Left lung (tissue), 10 donors: ENCODE results near the gene RERE. TPM values are rescaled to one million over a fixed set of nuclear protein-coding genes. Genes with fewer than 3 reads are reported as not detected.

ENCODE experiments used
- ATAC-seq: fragments of 200-7000 bp; cut with Tn5 transposase; one replicate; pipeline ENCODE4 v1.9.1; 2020; ENCODE audit warnings: moderate library complexity
- DNase-seq, 4 donors: peaks; one replicate each; pipeline ENCODE4 v3.0.0-alpha.2; 2013 to 2020
- H3K27ac ChIP-seq, 2 donors: fragments of 200-600 bp; sonication (generic) in 1 of 2; one replicate each; pipeline versions ENCODE4 v1.5.0 to v1.8.0; 2020 to 2021
- H3K27me3 ChIP-seq, 2 donors: fragments of 200-600 bp; sonication (generic) in 1 of 2; one replicate each; pipeline versions ENCODE4 v1.5.0 to v1.8.0; 2020 to 2021
- H3K36me3 ChIP-seq, 2 donors: fragments of 200-600 bp; sonication (generic) in 1 of 2; one replicate each; pipeline versions ENCODE4 v1.5.0 to v1.8.0; 2020 to 2021
- H3K4me1 ChIP-seq, 2 donors: fragments of 200-600 bp; one replicate each; pipeline ENCODE4 v1.8.0; 2021
- H3K4me3 ChIP-seq, 2 donors: fragments of 200-600 bp; sonication (generic) in 1 of 2; one replicate each; pipeline versions ENCODE4 v1.5.0 to v1.8.0; 2020 to 2021; ENCODE audit warnings: mild to moderate bottlenecking in 1 of 2
- H3K9me3 ChIP-seq, 2 donors: fragments of 200-600 bp; sonication (generic) in 1 of 2; one replicate each; pipeline versions ENCODE4 v1.5.0 to v1.8.0; 2020 to 2021
- intact Hi-C, 2 donors: fragments of 100-400 bp; cut with DNase I; formaldehyde crosslinking; loops; one replicate each; pipeline versions ENCODE4 v1.11.2 to v1.14.2; 2022
- polyA plus RNA-seq, 6 donors: library from polyadenylated mRNA; unstranded; fragments of 120-200 nt; gene quantifications; one replicate each; pipeline ENCODE4 v1.2.1, GENCODE V29; 2013; ENCODE audit not compliant: insufficient read length in 6 of 6
- total RNA-seq, 2 donors: library from RNA; stranded (reverse); fragmentation: NEBNext Ultra II Directional; extraction: Animal tissue kit (Norgen Biotek cat#: 25700); gene quantifications; one replicate each; pipeline ENCODE4 v1.2.1, GENCODE V29; 2021
- TF ChIP-seq, protein P1 (sequence below), 2 donors: fragments of 200-600 bp; sonication (generic) in 1 of 2; IDR thresholded peaks; one replicate each; pipeline versions ENCODE4 v1.5.0 to v1.8.0; 2021; ENCODE audit warnings: antibody characterized with exemption in 2 of 2
- donor health status: DM: no; HTN: yes; CAD: no.
- donor health status: DM: no; HTN: no; CAD: no.

Gene RERE
- total and polyA plus RNA-seq, 8 donors, result 73.3 to 135 (median 130) TPM

DNA sequence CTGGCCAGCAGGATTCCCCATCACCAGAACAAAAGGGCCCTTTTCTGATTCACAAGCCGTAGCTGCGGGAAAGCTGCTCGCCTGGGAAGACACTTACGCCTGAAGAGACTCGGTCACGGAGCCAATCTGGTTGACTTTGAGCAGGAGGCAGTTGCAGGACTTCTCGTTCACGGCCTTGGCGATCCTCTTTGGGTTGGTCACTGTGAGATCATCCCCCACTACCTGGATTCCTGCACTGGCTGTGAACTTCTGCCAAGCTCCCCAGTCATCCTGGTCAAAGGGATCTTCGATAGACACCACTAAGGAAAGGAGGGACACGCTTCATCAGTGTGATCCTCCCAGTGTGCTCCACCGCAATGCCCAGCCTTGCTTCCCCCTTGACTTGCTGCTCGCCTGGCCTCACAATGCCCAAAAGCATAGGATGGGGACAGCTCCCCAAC lies 46.4 kb upstream of the RERE start:
- H3K9me3 ChIP-seq, result no peaks in the 10 kb centered on the region
- TF ChIP-seq, protein P1, sequence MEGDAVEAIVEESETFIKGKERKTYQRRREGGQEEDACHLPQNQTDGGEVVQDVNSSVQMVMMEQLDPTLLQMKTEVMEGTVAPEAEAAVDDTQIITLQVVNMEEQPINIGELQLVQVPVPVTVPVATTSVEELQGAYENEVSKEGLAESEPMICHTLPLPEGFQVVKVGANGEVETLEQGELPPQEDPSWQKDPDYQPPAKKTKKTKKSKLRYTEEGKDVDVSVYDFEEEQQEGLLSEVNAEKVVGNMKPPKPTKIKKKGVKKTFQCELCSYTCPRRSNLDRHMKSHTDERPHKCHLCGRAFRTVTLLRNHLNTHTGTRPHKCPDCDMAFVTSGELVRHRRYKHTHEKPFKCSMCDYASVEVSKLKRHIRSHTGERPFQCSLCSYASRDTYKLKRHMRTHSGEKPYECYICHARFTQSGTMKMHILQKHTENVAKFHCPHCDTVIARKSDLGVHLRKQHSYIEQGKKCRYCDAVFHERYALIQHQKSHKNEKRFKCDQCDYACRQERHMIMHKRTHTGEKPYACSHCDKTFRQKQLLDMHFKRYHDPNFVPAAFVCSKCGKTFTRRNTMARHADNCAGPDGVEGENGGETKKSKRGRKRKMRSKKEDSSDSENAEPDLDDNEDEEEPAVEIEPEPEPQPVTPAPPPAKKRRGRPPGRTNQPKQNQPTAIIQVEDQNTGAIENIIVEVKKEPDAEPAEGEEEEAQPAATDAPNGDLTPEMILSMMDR (IDR thresholded peaks at IDR 0.05), result no peak
- H3K27me3 ChIP-seq, result no peaks in the 10 kb centered on the region
- no peak overlapping the region for H3K27ac ChIP-seq
- ATAC-seq (no peak), DNase-seq (peak in 1 of 4 donors; percentile 22)
- intact Hi-C loops, result no loop called here
- no peak overlapping the region for H3K4me3 ChIP-seq
- H3K4me1 ChIP-seq, result peaks cover 2 to 38% of the 10 kb centered on the region in 2 donors
- H3K36me3 ChIP-seq, result peaks cover 7 to 100% of the 10 kb centered on the region in 2 donors

DNA sequence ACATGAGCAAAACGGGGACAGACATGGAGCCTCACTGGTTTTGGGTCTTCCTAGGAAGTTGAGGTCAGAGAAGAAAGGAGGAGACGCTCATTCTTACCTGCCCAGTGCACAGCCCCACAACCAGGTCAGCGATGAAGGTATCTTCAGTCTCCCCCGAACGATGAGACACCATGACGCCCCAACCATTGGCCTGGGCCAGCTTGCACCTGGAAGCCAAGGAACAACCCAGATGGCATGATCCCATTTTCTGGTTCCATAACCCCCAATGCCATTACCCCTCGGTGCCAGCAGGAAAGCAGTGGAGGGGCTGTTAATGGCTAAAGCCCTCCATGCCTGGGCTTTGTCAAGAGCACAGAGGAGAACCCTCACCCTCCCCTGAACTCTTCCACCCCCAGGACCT lies 45.7 kb upstream of the RERE start:
- TF ChIP-seq, protein P1 (IDR thresholded peaks at IDR 0.05), result no peak
- Histone ChIP-seq H3K4me1 (peaks cover 3 to 45% of the 10 kb centered on the region in 2 donors), H3K36me3 (peaks cover 7 to 100% of the 10 kb centered on the region in 2 donors), H3K4me3 (no peak overlapping the region), H3K9me3 (no peaks in the 10 kb centered on the region), H3K27me3 (no peaks in the 10 kb centered on the region), H3K27ac (no peak overlapping the region)
- intact Hi-C loops, result no loop called here
- peak in 1 of 4 donors; percentile 20 for DNase-seq
- no peak for ATAC-seq

DNA sequence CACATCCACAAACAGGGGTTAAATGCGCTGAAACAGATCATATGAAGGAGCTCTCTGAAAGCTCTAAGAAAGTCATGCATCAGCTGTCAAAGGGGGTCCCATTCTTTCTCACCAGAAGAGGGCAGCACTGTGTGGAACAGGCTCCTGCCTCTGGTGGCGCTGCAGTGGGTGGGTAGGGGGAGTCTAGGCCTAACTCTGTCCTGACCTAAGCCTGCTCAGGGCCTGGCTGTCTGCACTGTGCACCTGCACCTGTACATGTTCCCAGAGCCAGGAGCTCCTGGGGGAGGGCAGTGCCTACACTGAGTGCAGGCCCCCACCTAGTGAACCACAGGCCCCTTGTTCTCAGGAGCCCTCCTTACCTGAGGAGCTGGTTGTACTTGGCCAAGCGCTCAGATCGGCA lies 45.1 kb upstream of the RERE start:
- TF ChIP-seq, protein P1 (IDR thresholded peaks at IDR 0.05), result peak; percentile 29 to 38
- H3K4me1 ChIP-seq, result peaks cover 3 to 46% of the 10 kb centered on the region in 2 donors
- no peaks in the 10 kb centered on the region for H3K27me3 ChIP-seq
- H3K4me3 ChIP-seq, result no peak overlapping the region
- peaks cover 7 to 100% of the 10 kb centered on the region in 2 donors for H3K36me3 ChIP-seq
- DNase-seq (peak in 1 of 4 donors; percentile 48), ATAC-seq (peak; percentile 9)
- intact Hi-C loops, result no loop called here
- peak overlapping the region in 1 of 2 donors; percentile 5 for H3K27ac ChIP-seq
- no peaks in the 10 kb centered on the region for H3K9me3 ChIP-seq

DNA sequence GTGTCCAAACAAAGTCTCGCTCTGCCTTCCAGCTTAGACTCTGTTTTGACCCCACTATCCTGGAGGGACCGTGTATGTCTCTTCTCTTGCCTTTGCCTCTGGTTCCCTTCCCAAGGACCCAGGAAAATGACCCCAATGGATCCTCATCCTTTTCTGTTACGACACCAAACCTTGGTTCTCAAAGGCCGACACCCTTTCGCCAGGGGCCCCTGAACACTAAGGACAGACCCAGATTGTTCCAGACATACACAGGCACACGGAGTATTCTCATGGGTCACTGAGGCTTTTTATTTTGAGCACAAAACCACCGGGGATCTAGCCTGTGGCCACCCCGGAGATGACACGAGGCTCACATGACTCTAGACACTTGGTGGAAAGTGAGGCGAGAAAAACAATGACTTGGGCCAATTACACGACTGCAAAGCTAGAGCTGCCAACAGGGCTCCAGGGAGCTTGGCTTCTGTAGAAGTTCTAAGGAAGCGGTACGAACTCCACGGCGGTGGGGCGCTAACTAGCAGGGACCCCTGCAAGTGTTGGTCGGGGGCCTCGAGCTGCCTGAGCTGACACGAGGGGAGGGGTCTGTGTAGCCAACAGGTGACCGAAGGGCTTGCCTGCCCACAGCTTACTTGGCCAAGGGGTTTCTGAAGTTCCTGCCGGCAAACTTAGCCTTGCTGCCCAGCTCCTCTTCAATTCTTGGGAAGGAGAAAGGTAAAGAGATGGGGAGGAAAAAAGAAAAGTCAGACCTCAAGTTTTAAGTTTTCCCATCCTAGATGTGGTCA lies 43.5 kb upstream of the RERE start:
- Histone ChIP-seq H3K36me3 (peaks cover 7 to 100% of the 10 kb centered on the region in 2 donors), H3K9me3 (no peaks in the 10 kb centered on the region), H3K27me3 (no peaks in the 10 kb centered on the region), H3K4me3 (no peak overlapping the region), H3K4me1 (peaks cover 3 to 51% of the 10 kb centered on the region in 2 donors), H3K27ac (peak overlapping the region in 1 of 2 donors; percentile 8)
- intact Hi-C loops, result no loop called here
- TF ChIP-seq, protein P1 (IDR thresholded peaks at IDR 0.05), result no peak
- DNase-seq, result peak in 1 of 4 donors; percentile 59
- ATAC-seq, result no peak

DNA sequence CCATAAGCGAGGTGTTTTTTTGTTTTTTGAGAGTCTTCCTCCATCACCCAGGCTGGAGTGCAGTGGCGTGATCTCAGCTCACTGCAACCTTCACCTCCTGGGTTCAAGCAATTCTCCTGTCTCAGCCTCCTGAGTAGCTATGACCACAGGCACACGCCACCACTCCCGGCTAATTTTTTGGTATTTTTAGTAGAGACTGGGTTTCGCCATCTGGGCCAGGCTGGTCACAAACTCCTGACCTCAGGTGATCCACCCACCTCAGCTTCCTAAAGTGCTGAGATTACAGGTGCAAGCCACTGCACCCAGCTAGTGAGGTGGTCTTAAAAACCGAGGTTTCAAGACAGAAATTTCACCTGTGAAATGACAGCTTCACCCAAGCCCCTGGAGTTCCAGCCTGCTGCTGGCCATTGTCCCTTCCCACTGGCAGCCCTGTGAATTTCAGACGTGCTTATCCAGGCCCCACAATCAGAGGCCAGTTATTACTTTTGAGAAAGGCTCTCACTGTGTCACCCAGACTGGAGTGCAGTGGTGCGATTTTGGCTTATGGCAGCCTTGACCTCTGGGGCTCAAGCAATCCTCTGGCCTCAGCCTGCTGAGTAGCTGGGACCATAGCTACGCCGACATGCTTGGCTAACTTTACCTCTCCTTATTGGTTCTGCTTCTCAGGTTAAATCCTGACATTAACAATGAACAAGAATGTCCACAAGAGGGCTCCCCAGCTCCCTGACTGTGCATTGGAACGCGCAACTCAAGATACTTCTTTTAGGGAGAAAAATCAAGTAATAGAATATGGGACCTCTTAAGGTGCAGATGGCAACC lies 41.7 kb upstream of the RERE start:
- Histone ChIP-seq H3K27me3 (no peaks in the 10 kb centered on the region), H3K27ac (peak overlapping the region in 1 of 2 donors; percentile 52), H3K4me1 (peaks cover 3 to 45% of the 10 kb centered on the region in 2 donors), H3K4me3 (no peak overlapping the region), H3K36me3 (peaks cover 0 to 85% of the 10 kb centered on the region in 2 donors), H3K9me3 (no peaks in the 10 kb centered on the region)
- ATAC-seq, result peak; percentile 64
- TF ChIP-seq, protein P1 (IDR thresholded peaks at IDR 0.05), result peak; percentile 42 to 64
- DNase-seq, result peak in 2 of 4 donors; percentile 20 to 61
- intact Hi-C loops, result no loop called here
